Activated naive CD8-positive, alpha-beta T cell treated with anti-CD3 and anti-CD28 coated beads, Interleukin-2, amount 10 ng/mL, durations not matched to agents 7 days and 5 days (primary cell): ENCODE measurements around the gene TDRD12. TPM values are rescaled to one million over a fixed set of nuclear protein-coding genes. Genes with fewer than 3 reads are reported as not detected.
A peak's percentile ranks its signal among the peaks of the same experiment; 100 is the strongest.
"Not testable (repeated sequence)": the region's sequence is repeated elsewhere in the genome, so short reads cannot be mapped to it uniquely, and the experiment has no call there.

Experiments
- ATAC-seq: fragments of 150-1000 bp; cut with Tn5 transposase; one replicate; pipeline ENCODE4 v1.10.0; 2021; ENCODE audit warnings: low read depth, moderate library complexity
- POLR2A ChIA-PET: fragments of 350-600 bp; sonication (Branson Sonifier 250); formaldehyde crosslinking; loops from one replicate; lab custom pipeline; 2021; ENCODE audit warnings: antibody characterized with exemption; lab: Charles Lee
- DNase-seq: peaks from one replicate; pipeline ENCODE4 v3.0.0; 2021
- H3K27ac Mint-ChIP-seq: one replicate; pipeline ENCODE4 v1.8.0; 2022; ENCODE audit warnings: mild to moderate bottlenecking, mixed read lengths
- H3K27me3 Mint-ChIP-seq: one replicate; pipeline ENCODE4 v1.8.0; 2022; ENCODE audit warnings: mild to moderate bottlenecking, moderate library complexity, mixed read lengths
- H3K36me3 Mint-ChIP-seq: one replicate; pipeline ENCODE4 v1.8.0; 2021; ENCODE audit warnings: mild to moderate bottlenecking, mixed read lengths
- H3K4me1 Mint-ChIP-seq: one replicate; pipeline ENCODE4 v1.8.0; 2021; ENCODE audit warnings: mixed read lengths
- H3K4me3 Mint-ChIP-seq: one replicate; pipeline ENCODE4 v1.8.0; 2022; ENCODE audit warnings: mild to moderate bottlenecking, moderate library complexity, mixed read lengths
- H3K9me3 Mint-ChIP-seq: one replicate; pipeline ENCODE4 v1.8.0; 2021; ENCODE audit warnings: mixed read lengths
- total RNA-seq, 2 experiments: library from RNA; stranded (reverse); gene quantifications; one replicate each; pipeline ENCODE4 v1.2.3, GENCODE V29; 2021

Gene TDRD12
- total RNA-seq, 2 experiments from 2014 or later = 0.26 to 0.42 TPM

- DNase-seq = no peak
- Mint-ChIP-seq H3K9me3 (no peaks in the 10 kb centered on the region), H3K27ac (no peak overlapping the region), H3K4me3 (no peak overlapping the region), H3K27me3 (peaks cover 18% of the 10 kb centered on the region), H3K4me1 (peaks cover 5% of the 10 kb centered on the region), H3K36me3 (no peaks in the 10 kb centered on the region)
- POLR2A ChIA-PET = no interaction called here
- no peak for ATAC-seq
Measured at GRCh38 chr19:32824916-32825608, 105.5 kb downstream of the TDRD12 start.

DNA sequence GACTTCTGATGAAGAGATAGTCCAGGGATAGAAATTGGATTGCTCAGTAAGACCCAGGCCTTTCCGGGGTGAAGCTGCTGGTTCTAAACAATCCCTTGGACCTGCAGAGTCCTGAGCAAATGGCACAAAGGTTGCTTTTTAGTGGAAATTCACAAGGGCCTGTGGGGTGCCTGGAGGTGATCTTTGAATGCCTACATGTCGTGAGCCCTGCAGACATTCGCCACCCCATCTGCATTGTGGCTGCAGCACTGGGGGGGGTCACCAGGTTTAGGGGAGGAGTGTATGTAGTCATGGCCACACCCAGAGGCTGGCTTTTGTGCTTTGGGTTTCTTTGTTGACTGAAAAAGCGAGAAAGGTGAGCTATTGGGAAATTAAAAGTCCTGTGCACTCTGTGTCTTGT lies 108.6 kb downstream of the TDRD12 start:
- Mint-ChIP-seq H3K27ac (no peak overlapping the region), H3K27me3 (peaks cover 12% of the 10 kb centered on the region), H3K9me3 (no peaks in the 10 kb centered on the region), H3K4me1 (peaks cover 1% of the 10 kb centered on the region), H3K36me3 (no peaks in the 10 kb centered on the region), H3K4me3 (no peak overlapping the region)
- ATAC-seq = no peak
- POLR2A ChIA-PET = no interaction called here
- no peak for DNase-seq

DNA sequence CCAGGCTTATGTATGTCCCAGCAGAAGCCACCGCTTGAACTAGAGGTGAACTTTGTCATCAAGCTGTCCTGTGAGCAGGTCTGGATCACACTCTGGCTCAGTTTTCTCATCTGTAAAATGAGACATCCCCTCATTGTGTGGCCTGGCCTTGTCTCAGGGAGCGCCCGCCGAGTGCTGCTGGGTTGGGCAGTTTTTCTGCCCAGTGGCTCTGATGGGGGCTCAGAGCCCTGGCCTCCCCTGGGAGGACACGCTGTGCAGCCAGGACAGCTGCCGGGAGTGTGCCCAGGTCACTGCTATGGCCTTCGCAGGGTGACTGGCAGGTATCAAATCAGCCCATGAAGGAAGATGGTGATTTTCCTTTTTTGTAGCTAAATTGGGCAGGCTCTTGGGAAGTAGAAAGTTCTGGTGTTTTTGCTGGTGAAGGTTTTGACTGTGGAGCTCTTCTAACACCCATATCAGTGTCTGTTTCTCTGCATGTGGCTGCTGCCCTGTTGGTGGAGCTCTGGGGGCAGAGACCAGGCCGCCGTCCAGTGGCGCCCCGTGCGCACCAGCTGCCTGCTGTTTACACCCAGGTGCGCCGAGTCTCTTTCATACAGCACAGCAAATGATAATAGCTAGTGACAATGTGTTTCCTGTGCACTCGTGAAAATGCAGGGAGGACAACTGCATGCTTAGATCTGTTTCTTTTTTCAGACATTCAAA lies 109.2 kb downstream of the TDRD12 start:
- H3K36me3 Mint-ChIP-seq = no peaks in the 10 kb centered on the region
- peaks cover 1% of the 10 kb centered on the region for H3K4me1 Mint-ChIP-seq
- H3K27me3 Mint-ChIP-seq = peaks cover 9% of the 10 kb centered on the region
- peak overlapping the region; percentile 24 for H3K27ac Mint-ChIP-seq
- no peaks in the 10 kb centered on the region for H3K9me3 Mint-ChIP-seq
- H3K4me3 Mint-ChIP-seq = no peak overlapping the region
- DNase-seq = no peak
- ATAC-seq = no peak
- POLR2A ChIA-PET = no interaction called here

GRCh38 chr19:32829345-32829896 lies 109.9 kb downstream of the TDRD12 start:
- no peaks in the 10 kb centered on the region for H3K36me3 Mint-ChIP-seq
- peaks cover 1% of the 10 kb centered on the region for H3K4me1 Mint-ChIP-seq
- H3K27ac Mint-ChIP-seq = no peak overlapping the region
- peaks cover 9% of the 10 kb centered on the region for H3K27me3 Mint-ChIP-seq
- ATAC-seq (no peak), DNase-seq (no peak)
- no peak overlapping the region for H3K4me3 Mint-ChIP-seq
- H3K9me3 Mint-ChIP-seq = no peaks in the 10 kb centered on the region
- POLR2A ChIA-PET = no interaction called here

DNA sequence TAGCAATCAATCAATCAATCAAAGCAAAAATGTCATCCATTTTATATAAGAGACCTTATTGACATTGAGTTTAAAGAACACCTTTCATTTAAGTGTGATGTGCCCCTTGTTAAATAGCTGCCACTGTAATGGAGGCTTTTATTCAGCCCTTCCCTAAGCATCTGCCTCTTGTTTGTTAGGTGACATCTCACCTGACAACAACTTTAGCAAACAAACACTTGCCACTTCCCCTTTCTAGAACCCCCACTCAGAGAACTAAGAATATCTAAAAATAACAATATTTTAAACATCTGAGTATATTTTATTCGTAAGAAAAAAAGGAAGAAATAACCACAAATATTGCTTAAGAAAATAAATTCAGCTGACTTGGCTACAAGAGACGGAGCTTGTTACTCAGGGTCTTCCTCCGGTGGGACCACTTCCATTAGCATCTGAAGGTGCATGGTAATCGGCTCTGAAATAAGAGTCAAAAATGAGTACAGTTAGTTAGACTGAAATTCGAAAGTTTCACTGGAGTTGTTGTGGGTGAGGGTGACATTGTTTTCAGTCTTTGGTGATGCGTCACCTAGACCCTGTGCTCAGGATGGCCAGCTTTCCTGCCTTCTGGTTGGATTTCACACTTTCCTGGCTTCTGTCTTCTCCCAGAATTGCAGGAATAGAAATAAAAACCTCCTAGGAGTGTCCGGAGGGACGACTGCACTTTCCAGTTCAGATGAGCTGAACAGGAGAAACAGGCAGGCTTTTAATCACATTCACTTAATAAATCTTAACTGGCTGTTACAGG lies 110.9 kb downstream of the TDRD12 start:
- Mint-ChIP-seq H3K36me3 (no peaks in the 10 kb centered on the region), H3K4me3 (no peak overlapping the region), H3K4me1 (peaks cover 1% of the 10 kb centered on the region), H3K27me3 (peaks cover 7% of the 10 kb centered on the region), H3K27ac (no peak overlapping the region), H3K9me3 (no peaks in the 10 kb centered on the region)
- DNase-seq = no peak
- POLR2A ChIA-PET = no interaction called here
- ATAC-seq = no peak

- DNase-seq (no peak), ATAC-seq (no peak)
- H3K27me3 Mint-ChIP-seq = peaks cover 3% of the 10 kb centered on the region
- H3K4me1 Mint-ChIP-seq = peaks cover 1% of the 10 kb centered on the region
- H3K4me3 Mint-ChIP-seq = no peak overlapping the region
- no peak overlapping the region for H3K27ac Mint-ChIP-seq
- no peaks in the 10 kb centered on the region for H3K9me3 Mint-ChIP-seq
- H3K36me3 Mint-ChIP-seq = no peaks in the 10 kb centered on the region
- POLR2A ChIA-PET = no interaction called here
Measured at GRCh38 chr19:32831611-32832010, 112.0 kb downstream of the TDRD12 start.

GRCh38 chr19:32832094-32832493 lies 112.5 kb downstream of the TDRD12 start:
- H3K4me1 Mint-ChIP-seq, H3K27me3 Mint-ChIP-seq, POLR2A ChIA-PET, DNase-seq, H3K36me3 Mint-ChIP-seq, H3K9me3 Mint-ChIP-seq, H3K4me3 Mint-ChIP-seq, H3K27ac Mint-ChIP-seq, ATAC-seq: not testable (repeated sequence)

GRCh38 chr19:32832825-32833224 lies 113.3 kb downstream of the TDRD12 start:
- H3K4me3 Mint-ChIP-seq, H3K27ac Mint-ChIP-seq, DNase-seq, ATAC-seq, POLR2A ChIA-PET, H3K4me1 Mint-ChIP-seq, H3K9me3 Mint-ChIP-seq, H3K27me3 Mint-ChIP-seq, H3K36me3 Mint-ChIP-seq: not testable (repeated sequence)

DNA sequence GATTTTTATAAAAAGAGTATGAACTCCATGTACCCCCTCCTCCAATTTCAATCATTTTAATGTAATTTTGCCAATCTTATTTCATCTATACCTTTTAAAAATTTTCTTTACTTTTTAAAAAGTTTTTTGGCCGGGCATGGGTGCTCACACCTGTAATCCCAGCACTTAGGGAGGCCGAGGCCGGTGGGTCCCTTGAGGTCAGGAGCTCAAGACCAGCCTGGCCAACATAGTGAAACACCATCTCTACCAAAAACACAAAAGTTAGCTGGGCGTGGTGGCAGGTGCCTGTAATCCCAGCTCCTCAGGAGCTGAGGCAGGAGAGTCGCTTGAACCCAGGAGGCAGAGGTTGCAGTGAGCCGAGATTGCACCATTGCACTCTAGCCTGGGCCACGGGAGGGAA lies 113.8 kb downstream of the TDRD12 start:
- POLR2A ChIA-PET, H3K36me3 Mint-ChIP-seq, H3K27me3 Mint-ChIP-seq, ATAC-seq, H3K9me3 Mint-ChIP-seq, H3K4me3 Mint-ChIP-seq, H3K27ac Mint-ChIP-seq, DNase-seq, H3K4me1 Mint-ChIP-seq: not testable (repeated sequence)

DNA sequence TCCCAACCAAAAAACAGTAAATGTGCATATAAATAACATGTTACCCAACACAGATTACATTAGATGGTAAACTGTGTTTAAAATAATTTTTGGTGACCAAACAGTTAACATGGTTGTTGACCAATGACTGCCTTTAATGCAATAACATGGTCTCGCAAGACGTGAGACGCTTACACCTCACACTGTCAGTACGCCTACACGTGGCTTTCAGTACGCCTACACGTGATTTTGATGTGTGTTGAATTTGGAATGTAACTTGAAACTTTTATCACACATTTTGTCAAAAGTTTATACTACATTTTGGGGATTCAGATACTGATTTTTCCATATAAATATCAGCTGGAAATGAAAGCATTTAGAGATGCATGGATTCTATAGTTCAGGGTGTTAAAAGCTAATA lies 118.0 kb downstream of the TDRD12 start:
- POLR2A ChIA-PET = no interaction called here
- Mint-ChIP-seq H3K36me3 (no peaks in the 10 kb centered on the region), H3K4me3 (no peak overlapping the region), H3K9me3 (peaks cover 9% of the 10 kb centered on the region), H3K4me1 (no peaks in the 10 kb centered on the region), H3K27ac (no peak overlapping the region), H3K27me3 (no peaks in the 10 kb centered on the region)
- no peak for DNase-seq
- ATAC-seq = no peak

- ATAC-seq = no peak
- Mint-ChIP-seq H3K4me1 (no peaks in the 10 kb centered on the region), H3K27me3 (no peaks in the 10 kb centered on the region), H3K27ac (no peak overlapping the region), H3K36me3 (no peaks in the 10 kb centered on the region), H3K9me3 (peaks cover 9% of the 10 kb centered on the region), H3K4me3 (no peak overlapping the region)
- no peak for DNase-seq
- POLR2A ChIA-PET = no interaction called here
Measured at GRCh38 chr19:32842061-32842460, 122.5 kb downstream of the TDRD12 start.

DNA sequence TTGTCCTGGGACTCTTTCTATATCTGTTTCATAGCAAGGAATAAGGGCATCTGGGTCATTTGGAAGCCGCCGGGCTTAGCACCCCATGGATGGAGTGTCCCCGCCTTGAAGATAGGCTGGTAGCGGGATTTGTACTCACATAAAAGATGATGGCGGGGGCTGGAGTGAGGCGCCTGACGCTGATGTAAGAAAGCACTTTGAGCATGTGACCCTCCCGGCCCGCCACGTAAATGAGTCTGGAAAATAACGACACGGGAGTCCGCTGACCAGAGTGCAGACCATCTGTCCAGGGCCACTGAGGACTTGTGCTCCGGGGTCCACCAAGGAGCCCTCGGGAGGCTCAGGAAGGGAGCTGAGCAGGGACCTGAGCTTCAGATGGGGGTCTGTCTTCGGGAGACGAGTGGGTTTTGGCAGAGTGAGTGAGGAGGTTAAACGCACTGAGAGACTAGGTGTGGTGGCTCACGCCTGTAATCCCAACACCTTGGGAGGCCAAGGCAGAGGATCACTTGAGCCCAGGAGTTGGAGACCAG lies 124.2 kb downstream of the TDRD12 start:
- POLR2A ChIA-PET = no interaction called here

GRCh38 chr19:32848035-32848434 lies 128.5 kb downstream of the TDRD12 start:
- H3K9me3 Mint-ChIP-seq, DNase-seq, H3K4me1 Mint-ChIP-seq, POLR2A ChIA-PET, H3K27me3 Mint-ChIP-seq, H3K27ac Mint-ChIP-seq, H3K4me3 Mint-ChIP-seq, H3K36me3 Mint-ChIP-seq, ATAC-seq: not testable (repeated sequence)

More for the DNA sequence above, 124.2 kb downstream of the TDRD12 start:
- Mint-ChIP-seq H3K36me3 (no peaks in the 10 kb centered on the region), H3K9me3 (peaks cover 13% of the 10 kb centered on the region), H3K4me1 (no peaks in the 10 kb centered on the region), H3K4me3 (no peak overlapping the region), H3K27ac (no peak overlapping the region), H3K27me3 (no peaks in the 10 kb centered on the region)
- DNase-seq (no peak), ATAC-seq (no peak)
